GM18520 (cell line): ENCODE measurements around the gene DOCK11.

ENCODE experiments used
- ATAC-seq: cut with Tn5 transposase; IDR thresholded peaks from one replicate; pipeline ENCODE4 v1.9.1; 2021; ENCODE audit not compliant: unreplicated experiment

Gene DOCK11

GRCh38 chrX:118499295-118499694, 3.7 kb downstream of the DOCK11 start:
- ATAC-seq, result no peak

- no peak for ATAC-seq
Observed at GRCh38 chrX:118502161-118502789, 6.7 kb downstream of the DOCK11 start.

GRCh38 chrX:118503260-118504041, 7.8 kb downstream of the DOCK11 start:
- ATAC-seq, result no peak

- ATAC-seq, result no peak
Observed at GRCh38 chrX:118504581-118504980, 9.0 kb downstream of the DOCK11 start.

- no peak for ATAC-seq
Observed at GRCh38 chrX:118506805-118507480, 11.3 kb downstream of the DOCK11 start.

- no peak for ATAC-seq
Observed at GRCh38 chrX:118507766-118508165, 12.2 kb downstream of the DOCK11 start.

GRCh38 chrX:118508221-118508620, 12.6 kb downstream of the DOCK11 start:
- ATAC-seq, result no peak

GRCh38 chrX:118508635-118509034, 13.0 kb downstream of the DOCK11 start:
- no peak for ATAC-seq

- no peak for ATAC-seq
Observed at GRCh38 chrX:118510111-118510510, 14.5 kb downstream of the DOCK11 start.

GRCh38 chrX:118513120-118513898, 17.7 kb downstream of the DOCK11 start:
- ATAC-seq, result no peak

- no peak for ATAC-seq
Observed at GRCh38 chrX:118519411-118520215, 24.0 kb downstream of the DOCK11 start.

GRCh38 chrX:118520216-118521206, 24.9 kb downstream of the DOCK11 start:
- ATAC-seq, result no peak

- ATAC-seq, result no peak
Observed at GRCh38 chrX:118521435-118521834, 25.8 kb downstream of the DOCK11 start.

- no peak for ATAC-seq
Observed at GRCh38 chrX:118522230-118522926, 26.8 kb downstream of the DOCK11 start.

- no peak for ATAC-seq
Observed at GRCh38 chrX:118523920-118524319, 28.3 kb downstream of the DOCK11 start.

GRCh38 chrX:118524344-118524743, 28.7 kb downstream of the DOCK11 start:
- ATAC-seq, result no peak

GRCh38 chrX:118525174-118525730, 29.6 kb downstream of the DOCK11 start:
- no peak for ATAC-seq

GRCh38 chrX:118526149-118526548, 30.5 kb downstream of the DOCK11 start:
- no peak for ATAC-seq
